ENCODE data around the gene NXPH3.

GRCh38 chr17:49616086-49616485, 40.4 kb downstream of the NXPH3 start:
- TF ChIP-seq CTCF (IDR thresholded peaks at IDR 0.05) (no peak), EZH2 (IDR thresholded peaks at IDR 0.05; ENCODE audit: borderline replicate concordance, insufficient read depth, low read depth, low read length, poor library complexity, severe bottlenecking) (no peak)

All from B cell (primary cell).